Common myeloid progenitor, CD34-positive (primary cell): ENCODE results near the gene CACNA2D3.

Experiments used
- CTCF ChIA-PET: fragments of 350-600 bp; sonication (Branson Sonifier 250); formaldehyde crosslinking; loops from one replicate; lab custom pipeline; 2021; ENCODE audit warnings: antibody characterized with exemption; lab: Charles Lee
- POLR2A ChIA-PET: fragments of 350-600 bp; sonication (Branson Sonifier 250); formaldehyde crosslinking; loops from one replicate; lab custom pipeline; 2021; ENCODE audit warnings: antibody characterized with exemption; lab: Charles Lee
- DNase-seq, 3 donors: peaks; one replicate each; pipeline versions ENCODE4 v3.0.0 to v3.0.0-alpha.2; 2013
- H3K27ac ChIP-seq, 2 experiments: 1 replicate in 1 of 2; 2 replicates in 1 of 2; pipeline ENCODE4 v1.7.0; 2013; ENCODE audit warnings: inconsistent platforms in 2 of 2, low read length in 2 of 2, mild to moderate bottlenecking in 2 of 2, low read depth in 1 of 2, moderate library complexity in 1 of 2; ENCODE audit not compliant: severe bottlenecking in 2 of 2, insufficient read depth in 1 of 2, poor library complexity in 1 of 2
- H3K27me3 ChIP-seq, 5 experiments: replicated peaks in 2 of 5; 1 replicate in 3 of 5; 2 replicates in 2 of 5; pipeline versions ENCODE4 v1.6.1 to v1.7.0; 2013; ENCODE audit warnings: low read length in 4 of 5, mild to moderate bottlenecking in 2 of 5, moderate library complexity in 2 of 5, inconsistent platforms in 1 of 5; ENCODE audit not compliant: insufficient read depth in 5 of 5, control insufficient read depth in 4 of 5
- H3K36me3 ChIP-seq, 4 experiments: 1 replicate in 2 of 4; 2 replicates in 2 of 4; pipeline versions ENCODE4 v1.6.1 to v1.7.0; 2013; ENCODE audit warnings: low read length in 3 of 4, control low read depth in 1 of 4, mild to moderate bottlenecking in 1 of 4; ENCODE audit not compliant: control insufficient read depth in 4 of 4, insufficient read depth in 4 of 4
- H3K4me1 ChIP-seq, 4 experiments: 1 replicate in 3 of 4; 2 replicates in 1 of 4; pipeline versions ENCODE4 v1.6.1 to v1.7.1; 2013; ENCODE audit warnings: low read length in 3 of 4, mild to moderate bottlenecking in 3 of 4, control low read depth in 1 of 4, inconsistent platforms in 1 of 4, moderate library complexity in 1 of 4; ENCODE audit not compliant: control insufficient read depth in 4 of 4, insufficient read depth in 4 of 4; ENCODE audit errors: control extremely low read depth in 1 of 4
- H3K4me3 ChIP-seq, 7 experiments: 1 replicate in 4 of 7; 2 replicates in 3 of 7; pipeline versions ENCODE4 v1.5.1 to v1.7.0; 2013; ENCODE audit warnings: mild to moderate bottlenecking in 7 of 7, low read length in 6 of 7, moderate library complexity in 6 of 7, inconsistent platforms in 2 of 7, low read depth in 2 of 7, control low read depth in 1 of 7; ENCODE audit not compliant: insufficient read depth in 4 of 7, control insufficient read depth in 1 of 7; ENCODE audit errors: extremely low read depth in 1 of 7
- H3K9me3 ChIP-seq, 5 experiments: 1 replicate in 4 of 5; 2 replicates in 1 of 5; pipeline versions ENCODE4 v1.6.1 to v1.7.1; 2013; ENCODE audit warnings: low read length in 4 of 5, mild to moderate bottlenecking in 2 of 5, inconsistent platforms in 1 of 5, low read depth in 1 of 5, moderate library complexity in 1 of 5; ENCODE audit not compliant: control insufficient read depth in 4 of 5, insufficient read depth in 2 of 5; ENCODE audit errors: control extremely low read depth in 1 of 5
- WGBS: methylation state at CpG from one replicate; pipeline ENCODE4 v1.1.5; 2013; ENCODE audit not compliant: insufficient coverage; 5-methylcytosine and 5-hydroxymethylcytosine counted together

The CACNA2D3 gene

GRCh38 chr3:54126551-54126950 is 4.2 kb downstream of the CACNA2D3 start:
- no peak for DNase-seq
- ChIA-PET POLR2A (no interaction called here), CTCF (no interaction called here)
- Histone ChIP-seq H3K36me3 (no peaks in the 10 kb centered on the region), H3K4me3 (no peak overlapping the region), H3K27me3 (peaks cover 18 to 78% (median 29%) of the 10 kb centered on the region in 5 experiments), H3K27ac (no peak overlapping the region), H3K9me3 (no peaks in the 10 kb centered on the region), H3K4me1 (peaks cover 0 to 16% (median 5%) of the 10 kb centered on the region in 4 experiments)
- 75% methylated on average over 4 of the region's 7 CpGs for WGBS

GRCh38 chr3:54127499-54128056 is 5.2 kb downstream of the CACNA2D3 start:
- DNase-seq: no peak
- Histone ChIP-seq H3K27me3 (peaks cover 21 to 71% (median 34%) of the 10 kb centered on the region in 5 experiments), H3K4me1 (peaks cover 0 to 11% (median 1%) of the 10 kb centered on the region in 4 experiments), H3K36me3 (no peaks in the 10 kb centered on the region), H3K27ac (no peak overlapping the region), H3K9me3 (no peaks in the 10 kb centered on the region), H3K4me3 (no peak overlapping the region)
- CTCF ChIA-PET: no interaction called here
- POLR2A ChIA-PET: interaction anchor here (0.6 kb wide), 1 partner anchor 18 kb away, joined by 4 read pairs; no protein-coding TSS in a partner anchor
- WGBS: 88% methylated on average over 5 of the region's 6 CpGs

- no peaks in the 10 kb centered on the region for H3K9me3 ChIP-seq
- WGBS: 90% methylated on average over 4 of the region's 4 CpGs
- POLR2A ChIA-PET: no interaction called here
Observed at GRCh38 chr3:54131026-54131605, 8.8 kb downstream of the CACNA2D3 start.

GRCh38 chr3:54131890-54132289 is 9.5 kb downstream of the CACNA2D3 start:
- CTCF ChIA-PET: interaction anchor here (1.1 kb wide), 1 partner anchor 17 kb away, joined by 3 read pairs; no protein-coding TSS in a partner anchor
- H3K4me3 ChIP-seq: no peak overlapping the region

More at GRCh38 chr3:54131026-54131605, 8.8 kb downstream of the CACNA2D3 start:
- Histone ChIP-seq H3K27me3 (peaks cover 2 to 67% (median 17%) of the 10 kb centered on the region in 5 experiments), H3K27ac (no peak overlapping the region), H3K36me3 (no peaks in the 10 kb centered on the region), H3K4me3 (no peak overlapping the region), H3K4me1 (no peaks in the 10 kb centered on the region)
- no peak for DNase-seq
- CTCF ChIA-PET: interaction anchor here (1.1 kb wide), 1 partner anchor 17 kb away, joined by 3 read pairs; no protein-coding TSS in a partner anchor

GRCh38 chr3:54132685-54133084 is 10.3 kb downstream of the CACNA2D3 start:
- H3K27ac ChIP-seq: no peak overlapping the region
- no peak for DNase-seq
- no peaks in the 10 kb centered on the region for H3K4me1 ChIP-seq
- peaks cover 2 to 64% (median 12%) of the 10 kb centered on the region in 5 experiments for H3K27me3 ChIP-seq
- no peak overlapping the region for H3K4me3 ChIP-seq
- H3K36me3 ChIP-seq: no peaks in the 10 kb centered on the region
- no peaks in the 10 kb centered on the region for H3K9me3 ChIP-seq
- CTCF ChIA-PET: interaction anchor here (1.9 kb wide), 1 partner anchor 242 kb away, joined by 4 read pairs; no protein-coding TSS in a partner anchor
- POLR2A ChIA-PET: no interaction called here
- 94% methylated on average over 3 of the region's 3 CpGs for WGBS

More at GRCh38 chr3:54131890-54132289, 9.5 kb downstream of the CACNA2D3 start:
- Histone ChIP-seq H3K36me3 (no peaks in the 10 kb centered on the region), H3K9me3 (no peaks in the 10 kb centered on the region), H3K27ac (no peak overlapping the region), H3K27me3 (peaks cover 2 to 66% (median 13%) of the 10 kb centered on the region in 5 experiments), H3K4me1 (no peaks in the 10 kb centered on the region)
- POLR2A ChIA-PET: no interaction called here
- WGBS: 90% methylated on average over 2 of the region's 8 CpGs
- DNase-seq: no peak

GRCh38 chr3:54133196-54133595 is 10.8 kb downstream of the CACNA2D3 start:
- no peaks in the 10 kb centered on the region for H3K9me3 ChIP-seq
- no peaks in the 10 kb centered on the region for H3K4me1 ChIP-seq
- 74% methylated on average over 4 of the region's 5 CpGs for WGBS
- ChIA-PET POLR2A (no interaction called here), CTCF (interaction anchor here (1.2 to 1.9 kb wide), 2 partner anchors 9 to 241 kb away, joined by 3 to 4 read pairs; no protein-coding TSS in a partner anchor)
- H3K27ac ChIP-seq: no peak overlapping the region
- no peak overlapping the region for H3K4me3 ChIP-seq
- no peak for DNase-seq
- H3K36me3 ChIP-seq: no peaks in the 10 kb centered on the region
- peaks cover 2 to 63% (median 12%) of the 10 kb centered on the region in 5 experiments for H3K27me3 ChIP-seq

- DNase-seq: no peak
- Histone ChIP-seq H3K9me3 (no peaks in the 10 kb centered on the region), H3K4me1 (no peaks in the 10 kb centered on the region), H3K36me3 (no peaks in the 10 kb centered on the region), H3K27ac (no peak overlapping the region), H3K4me3 (no peak overlapping the region), H3K27me3 (peaks cover 2 to 64% (median 12%) of the 10 kb centered on the region in 5 experiments)
- WGBS: 88% methylated on average over 6 of the region's 8 CpGs
- CTCF ChIA-PET: interaction anchor here (1.2 to 1.9 kb wide), 2 partner anchors 8 to 240 kb away, joined by 3 to 4 read pairs; no protein-coding TSS in a partner anchor
- POLR2A ChIA-PET: no interaction called here
Observed at GRCh38 chr3:54134155-54134554, 11.8 kb downstream of the CACNA2D3 start.
